Tibial artery (tissue), 4 donors: ENCODE data around the gene EXOSC2.

ENCODE experiments used
- DNase-seq, 2 donors: peaks; one replicate each; pipeline ENCODE4 v3.0.0-alpha.2; 2019
- H3K27ac ChIP-seq, 2 donors: fragments of 200-600 bp; sonication (generic) in 1 of 2; 1 replicate in 1 of 2; 2 replicates in 1 of 2; pipeline ENCODE4 v1.5.1; 2018 to 2019; ENCODE audit warnings: mild to moderate bottlenecking in 1 of 2
- H3K27me3 ChIP-seq, 2 donors: fragments of 200-600 bp; sonication (generic) in 1 of 2; one replicate each; pipeline versions ENCODE4 v1.5.1 to v1.6.0; 2016 to 2019
- H3K36me3 ChIP-seq, 3 donors: fragments of 200-600 bp; sonication (generic) in 2 of 3; one replicate each; pipeline ENCODE4 v1.5.1; 2016 to 2019; ENCODE audit warnings: mild to moderate bottlenecking in 2 of 3
- H3K4me1 ChIP-seq, 4 donors: fragments of 200-600 bp; sonication (generic) in 2 of 4; 1 replicate in 3 of 4; 2 replicates in 1 of 4; pipeline ENCODE4 v1.5.1; 2016 to 2019
- H3K4me3 ChIP-seq, 2 donors: fragments of 200-600 bp; sonication (generic) in 1 of 2; 1 replicate in 1 of 2; 2 replicates in 1 of 2; pipeline ENCODE4 v1.5.1; 2018 to 2019; ENCODE audit warnings: mild to moderate bottlenecking in 2 of 2
- H3K9me3 ChIP-seq, 3 donors: fragments of 200-600 bp; sonication (generic) in 1 of 3; one replicate each; pipeline ENCODE4 v1.5.1; 2016 to 2019
- CTCF ChIP-seq, 2 experiments: fragments of 200-600 bp in 1 of 2; fragments of 450-650 bp in 1 of 2; IDR thresholded peaks; one replicate each; pipeline ENCODE4 v1.5.1; 2017 to 2019; ENCODE audit warnings: antibody characterized with exemption in 2 of 2, mild to moderate bottlenecking in 1 of 2, moderate library complexity in 1 of 2
- intact Hi-C: fragments of 100-400 bp; cut with DNase I; formaldehyde crosslinking; loops from one replicate; pipeline ENCODE4 v1.15.0; 2023; ENCODE audit warnings: low total_unique reads

EXOSC2 gene

GRCh38 chr9:130687615-130688014, 6.0 kb upstream of the EXOSC2 start:
- H3K4me1 ChIP-seq, result peaks cover 0 to 8% (median 5%) of the 10 kb centered on the region in 4 donors
- peaks cover 0 to 4% (median 3%) of the 10 kb centered on the region in 3 donors for H3K9me3 ChIP-seq
- intact Hi-C loops, result loop anchor here (10.0 kb wide), 1 partner anchor 113 kb away; the partner anchor contains the start of gene FUBP3
- no peak for DNase-seq
- no peak overlapping the region for H3K27ac ChIP-seq
- H3K4me3 ChIP-seq, result no peak overlapping the region
- no peaks in the 10 kb centered on the region for H3K27me3 ChIP-seq
- TF ChIP-seq CTCF (IDR thresholded peaks at IDR 0.05), result no peak
- H3K36me3 ChIP-seq, result no peaks in the 10 kb centered on the region

GRCh38 chr9:130688072-130688471, 5.5 kb upstream of the EXOSC2 start:
- Histone ChIP-seq H3K36me3 (no peaks in the 10 kb centered on the region), H3K27ac (no peak overlapping the region), H3K4me1 (peaks cover 0 to 12% (median 7%) of the 10 kb centered on the region in 4 donors), H3K9me3 (peaks cover 0 to 4% (median 3%) of the 10 kb centered on the region in 3 donors), H3K4me3 (no peak overlapping the region), H3K27me3 (no peaks in the 10 kb centered on the region)
- TF ChIP-seq CTCF (IDR thresholded peaks at IDR 0.05), result no peak
- DNase-seq, result no peak
- intact Hi-C loops, result loop anchor here (10.0 kb wide), 1 partner anchor 113 kb away; the partner anchor contains the start of gene FUBP3

GRCh38 chr9:130689572-130689936, 4.0 kb upstream of the EXOSC2 start:
- Histone ChIP-seq H3K36me3 (no peaks in the 10 kb centered on the region), H3K4me3 (peak overlapping the region; percentile 38 to 46), H3K4me1 (peaks cover 0 to 21% (median 15%) of the 10 kb centered on the region in 4 donors), H3K9me3 (peaks cover 0 to 4% (median 3%) of the 10 kb centered on the region in 3 donors), H3K27me3 (no peaks in the 10 kb centered on the region), H3K27ac (peak overlapping the region; percentile 56 to 71)
- no peak for DNase-seq
- no peak for TF ChIP-seq CTCF (IDR thresholded peaks at IDR 0.05)
- intact Hi-C loops, result loop anchor here (10.0 kb wide), 1 partner anchor 115 kb away; the partner anchor contains the start of gene FUBP3

GRCh38 chr9:130689937-130690700, 3.5 kb upstream of the EXOSC2 start:
- Histone ChIP-seq H3K4me3 (peak overlapping the region; percentile 38 to 46), H3K4me1 (peaks cover 0 to 26% (median 21%) of the 10 kb centered on the region in 4 donors), H3K9me3 (peaks cover 0 to 3% (median 0%) of the 10 kb centered on the region in 3 donors), H3K27me3 (no peaks in the 10 kb centered on the region), H3K27ac (peak overlapping the region; percentile 56 to 71), H3K36me3 (peaks cover 0 to under 1% (median 0%) of the 10 kb centered on the region in 3 donors)
- no peak for TF ChIP-seq CTCF (IDR thresholded peaks at IDR 0.05)
- DNase-seq, result peak; percentile 76 to 83
- intact Hi-C loops, result loop anchor here (10.0 kb wide), 1 partner anchor 115 kb away; the partner anchor contains the start of gene FUBP3

- no peaks in the 10 kb centered on the region for H3K9me3 ChIP-seq
- H3K4me3 ChIP-seq, result no peak overlapping the region
- peaks cover 0 to 36% (median 25%) of the 10 kb centered on the region in 4 donors for H3K4me1 ChIP-seq
- no peaks in the 10 kb centered on the region for H3K27me3 ChIP-seq
- DNase-seq, result no peak
- peaks cover 5 to 23% (median 17%) of the 10 kb centered on the region in 3 donors for H3K36me3 ChIP-seq
- intact Hi-C loops, result no loop called here
- TF ChIP-seq CTCF (IDR thresholded peaks at IDR 0.05), result no peak
- H3K27ac ChIP-seq, result peak overlapping the region in 1 of 2 donors; percentile 63
Measured at GRCh38 chr9:130692321-130692720, 1.3 kb upstream of the EXOSC2 start.
